IgD-negative memory B cell (primary cell): ENCODE results near the gene MSH6. TPM values are rescaled to one million over a fixed set of nuclear protein-coding genes. Genes with fewer than 3 reads are reported as not detected.
"Not testable (repeated sequence)": the region's sequence is repeated elsewhere in the genome, so short reads cannot be mapped to it uniquely, and the experiment has no call there.

Experiments
- H3K27ac Mint-ChIP-seq, 3 donors: one replicate each; pipeline ENCODE4 v1.8.0; 2020 to 2022; ENCODE audit warnings: mild to moderate bottlenecking in 3 of 3, mixed read lengths in 3 of 3, moderate library complexity in 1 of 3
- H3K27me3 Mint-ChIP-seq: one replicate; pipeline ENCODE4 v1.8.0; 2021; ENCODE audit warnings: mixed read lengths
- H3K36me3 Mint-ChIP-seq: one replicate; pipeline ENCODE4 v1.8.0; 2020; ENCODE audit warnings: mild to moderate bottlenecking, mixed read lengths
- H3K4me1 Mint-ChIP-seq, 3 donors: one replicate each; pipeline ENCODE4 v1.8.0; 2020 to 2022; ENCODE audit warnings: mixed read lengths in 3 of 3, mild to moderate bottlenecking in 1 of 3
- H3K4me3 Mint-ChIP-seq, 4 donors: one replicate each; pipeline ENCODE4 v1.8.0; 2020 to 2022; ENCODE audit warnings: mild to moderate bottlenecking in 4 of 4, mixed read lengths in 4 of 4, moderate library complexity in 3 of 4
- H3K9me3 Mint-ChIP-seq, 3 donors: one replicate each; pipeline ENCODE4 v1.8.0; 2020 to 2021; ENCODE audit warnings: mixed read lengths in 3 of 3, mild to moderate bottlenecking in 1 of 3
- polyA plus RNA-seq: library from polyadenylated mRNA; unstranded; fragments of 300-500 nt; fragmentation: Illumina TruSeq; gene quantifications from one replicate; pipeline ENCODE4 v1.2.3, GENCODE V29; 2021

Gene MSH6
- polyA plus RNA-seq, 1 donor from 2014 or later = 22.7 TPM

DNA sequence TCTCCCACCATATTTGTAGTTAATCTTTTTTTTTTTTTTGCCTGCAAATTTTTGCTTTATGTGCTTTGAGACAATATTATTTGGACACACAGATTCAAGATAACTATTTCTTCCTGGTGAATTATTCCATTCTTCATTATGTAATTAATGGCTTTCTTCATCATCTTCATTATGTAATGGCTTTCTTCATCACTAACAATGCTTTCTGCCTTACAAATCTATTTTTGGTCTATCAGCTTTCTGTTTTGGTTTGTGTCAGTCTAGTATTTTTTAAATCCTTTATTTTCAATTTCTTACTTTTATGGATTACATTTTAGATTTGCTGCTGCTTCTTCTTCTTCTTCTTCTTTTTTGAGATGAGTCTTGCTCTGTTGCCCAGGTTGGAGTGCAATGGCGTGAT, 60.5 kb downstream of the MSH6 start:
- H3K4me3 Mint-ChIP-seq = no peak overlapping the region
- peaks cover 14 to 20% (median 18%) of the 10 kb centered on the region in 3 donors for H3K4me1 Mint-ChIP-seq
- H3K27ac Mint-ChIP-seq = peak overlapping the region in 1 of 3 donors; percentile 26
- H3K36me3 Mint-ChIP-seq = no peaks in the 10 kb centered on the region
- no peaks in the 10 kb centered on the region for H3K27me3 Mint-ChIP-seq
- H3K9me3 Mint-ChIP-seq = no peaks in the 10 kb centered on the region

DNA sequence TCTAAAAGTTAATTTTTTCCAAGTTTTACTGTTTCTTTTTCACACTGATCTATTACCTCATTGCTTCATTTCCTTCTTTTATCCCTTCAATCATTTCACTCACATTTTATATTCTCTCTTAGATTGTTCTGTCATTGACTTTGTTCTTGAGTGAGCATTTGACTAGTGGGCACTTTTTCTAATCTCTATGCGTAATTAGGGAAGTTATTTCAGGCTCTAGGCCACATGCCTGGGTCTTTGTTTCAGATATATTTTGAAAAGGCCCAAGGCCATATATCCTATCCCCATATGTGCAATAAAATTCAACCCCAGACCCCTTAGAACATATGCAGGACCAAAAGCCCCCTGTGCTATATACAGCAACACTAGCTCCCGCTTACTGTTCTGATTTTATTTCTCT, 61.2 kb downstream of the MSH6 start:
- H3K36me3 Mint-ChIP-seq = no peaks in the 10 kb centered on the region
- H3K27ac Mint-ChIP-seq = peak overlapping the region in 2 of 3 donors; percentile 54 to 57
- no peaks in the 10 kb centered on the region for H3K9me3 Mint-ChIP-seq
- no peak overlapping the region for H3K4me3 Mint-ChIP-seq
- peaks cover 14 to 20% (median 18%) of the 10 kb centered on the region in 3 donors for H3K4me1 Mint-ChIP-seq
- H3K27me3 Mint-ChIP-seq = no peaks in the 10 kb centered on the region

DNA sequence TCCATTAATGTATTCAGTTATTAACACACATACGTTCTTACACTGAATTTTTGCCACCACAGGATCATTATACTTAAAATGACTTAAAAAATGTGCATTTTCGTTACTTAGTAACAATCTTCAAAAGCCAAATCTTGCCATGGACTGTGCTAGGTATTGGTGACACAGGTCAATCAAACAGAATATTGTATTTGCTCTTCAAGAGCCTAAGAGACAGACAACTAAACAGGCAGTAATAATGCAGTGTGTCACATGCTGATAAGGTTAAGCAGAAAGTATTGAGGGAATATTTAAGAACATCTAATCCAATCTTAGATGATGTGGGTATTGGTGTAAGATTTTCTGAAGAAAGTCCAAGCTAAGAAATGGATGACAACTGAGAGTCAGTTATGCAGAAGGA, 66.4 kb downstream of the MSH6 start:
- H3K36me3 Mint-ChIP-seq = no peaks in the 10 kb centered on the region
- H3K9me3 Mint-ChIP-seq = no peaks in the 10 kb centered on the region
- no peaks in the 10 kb centered on the region for H3K27me3 Mint-ChIP-seq
- H3K4me1 Mint-ChIP-seq = peaks cover 28 to 40% (median 33%) of the 10 kb centered on the region in 3 donors
- H3K27ac Mint-ChIP-seq = no peak overlapping the region
- H3K4me3 Mint-ChIP-seq = no peak overlapping the region

DNA sequence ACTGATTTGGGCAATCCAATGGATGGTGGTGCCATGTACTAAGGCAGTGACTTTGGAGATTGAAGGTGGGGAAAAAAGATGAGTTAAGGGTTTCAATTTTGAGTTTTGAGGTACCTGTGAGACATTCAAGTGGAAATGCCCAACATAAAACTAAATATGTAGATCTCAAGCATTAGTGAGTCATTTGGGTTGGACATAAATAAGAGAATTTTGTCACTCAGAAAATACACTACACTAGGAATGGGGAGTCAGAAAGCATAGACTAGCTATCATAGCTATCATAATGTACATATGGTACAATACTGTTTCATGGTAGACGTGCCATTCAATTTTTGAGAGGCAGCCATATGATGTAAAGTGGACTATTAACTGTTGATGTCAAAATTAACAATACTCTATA, 67.3 kb downstream of the MSH6 start:
- Mint-ChIP-seq H3K4me1 (peaks cover 24 to 38% (median 30%) of the 10 kb centered on the region in 3 donors), H3K27ac (peak overlapping the region in 1 of 3 donors; percentile 14), H3K9me3 (no peaks in the 10 kb centered on the region), H3K4me3 (no peak overlapping the region), H3K36me3 (no peaks in the 10 kb centered on the region), H3K27me3 (no peaks in the 10 kb centered on the region)

DNA sequence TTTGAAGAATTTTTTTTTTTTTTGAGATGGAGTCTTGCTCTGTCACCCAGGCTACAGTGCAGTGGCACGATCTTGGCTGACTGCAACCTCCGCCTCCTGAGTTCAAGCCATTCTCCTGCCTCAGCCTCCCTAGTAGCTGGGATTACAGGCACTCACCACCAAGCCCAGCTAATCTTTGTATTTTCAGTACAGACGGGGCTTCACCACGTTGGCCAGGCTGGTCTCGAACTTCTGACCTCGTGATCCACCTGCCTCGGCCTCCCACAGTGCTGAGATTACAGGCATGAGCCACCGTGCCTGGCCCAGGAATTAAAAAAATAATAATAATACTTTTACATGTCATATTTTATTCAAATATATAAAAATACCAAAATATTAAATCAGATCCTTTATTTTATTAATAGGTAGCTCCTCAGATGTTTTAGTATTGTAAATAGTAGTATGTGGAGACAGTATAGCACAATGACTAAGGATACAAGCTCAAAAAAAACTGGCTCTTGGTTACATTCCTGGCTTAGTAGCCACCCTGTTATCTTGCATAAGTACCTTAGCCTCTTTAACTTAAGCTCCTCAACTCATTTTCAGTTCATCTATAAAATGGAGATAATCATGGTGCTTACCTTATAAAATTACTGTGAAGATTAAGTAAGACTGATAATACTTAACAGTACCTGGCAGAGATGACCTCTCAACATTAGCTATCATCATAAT, 70.3 kb downstream of the MSH6 start:
- Mint-ChIP-seq H3K4me3 (peak overlapping the region in 1 of 4 donors; percentile 17), H3K4me1 (peaks cover 40 to 61% (median 50%) of the 10 kb centered on the region in 3 donors)
- not testable (repeated sequence) for H3K27me3 Mint-ChIP-seq, H3K36me3 Mint-ChIP-seq, H3K27ac Mint-ChIP-seq, H3K9me3 Mint-ChIP-seq

Other genes with a start within 250 kb of the MSH6 start
- 0.20 TPM for gene KCNK12, start 212.2 kb upstream of the MSH6 start, polyA plus RNA-seq
- gene FBXO11, start 123.4 kb downstream of the MSH6 start, polyA plus RNA-seq = 10.2 TPM